H1 (cell line): ENCODE measurements around the gene CFAP61.

Experiments
- CEBPB ChIP-seq: IDR thresholded peaks from 2 replicates; pipeline ENCODE4 v1.6.1; 2012; ENCODE audit warnings: low read depth, low read length
- CHD2 ChIP-seq: IDR thresholded peaks from 2 replicates; pipeline ENCODE4 v1.6.1; 2012; ENCODE audit warnings: low read length, improper control_type of control experiment
- CREB1 ChIP-seq: IDR thresholded peaks from 2 replicates; pipeline ENCODE4 v1.6.1; 2012; ENCODE audit warnings: inconsistent platforms
- CTCF ChIP-seq, 3 experiments: IDR thresholded peaks; 1 replicate in 2 of 3; 2 replicates in 1 of 3; pipeline versions ENCODE4 v1.5.1 to v1.6.1; 2011; ENCODE audit warnings: low read length in 3 of 3, mild to moderate bottlenecking in 3 of 3, inconsistent platforms in 2 of 3, low read depth in 1 of 3, moderate library complexity in 1 of 3; ENCODE audit not compliant: insufficient read depth in 1 of 3; ENCODE audit errors: control extremely low read depth in 1 of 3
- EZH2 ChIP-seq: fragments of 200-600 bp; sonication (generic); IDR thresholded peaks from 2 replicates; pipeline ENCODE4 v1.7.1; 2012; ENCODE audit warnings: low read depth, mild to moderate bottlenecking, moderate library complexity, low read length, inconsistent platforms; ENCODE audit not compliant: severe bottlenecking
- JUN ChIP-seq: IDR thresholded peaks from 2 replicates; pipeline ENCODE4 v1.6.1; 2011; ENCODE audit warnings: low read depth, mild to moderate bottlenecking, improper control_type of control experiment, low read length
- POLR2AphosphoS5 ChIP-seq: IDR thresholded peaks from 2 replicates; pipeline ENCODE4 v1.6.1; 2011; ENCODE audit warnings: low read depth, low read length
- RAD21 ChIP-seq, 2 experiments: IDR thresholded peaks in 1 of 2; conservative IDR thresholded peaks in 1 of 2; 2 replicates each; pipeline ENCODE4 v1.6.1; 2011; ENCODE audit warnings: low read depth in 2 of 2, low read length in 2 of 2, improper control_type of control experiment in 1 of 2, inconsistent platforms in 1 of 2, mild to moderate bottlenecking in 1 of 2, moderate library complexity in 1 of 2
- RFX5 ChIP-seq: IDR thresholded peaks from 2 replicates; pipeline ENCODE4 v1.6.1; 2011; ENCODE audit warnings: low read depth, low read length, improper control_type of control experiment, borderline replicate concordance
- SIN3A ChIP-seq, 2 experiments: IDR thresholded peaks in 1 of 2; conservative IDR thresholded peaks in 1 of 2; 2 replicates each; pipeline ENCODE4 v1.6.1; 2011 to 2012; ENCODE audit warnings: low read length in 2 of 2, improper control_type of control experiment in 1 of 2, low read depth in 1 of 2, mild to moderate bottlenecking in 1 of 2
- SP1 ChIP-seq: IDR thresholded peaks from 2 replicates; pipeline ENCODE4 v1.6.1; 2011; ENCODE audit warnings: low read depth, low read length
- SP4 ChIP-seq: IDR thresholded peaks from 2 replicates; pipeline ENCODE4 v1.6.1; 2012; ENCODE audit warnings: low read length, inconsistent platforms

DNA sequence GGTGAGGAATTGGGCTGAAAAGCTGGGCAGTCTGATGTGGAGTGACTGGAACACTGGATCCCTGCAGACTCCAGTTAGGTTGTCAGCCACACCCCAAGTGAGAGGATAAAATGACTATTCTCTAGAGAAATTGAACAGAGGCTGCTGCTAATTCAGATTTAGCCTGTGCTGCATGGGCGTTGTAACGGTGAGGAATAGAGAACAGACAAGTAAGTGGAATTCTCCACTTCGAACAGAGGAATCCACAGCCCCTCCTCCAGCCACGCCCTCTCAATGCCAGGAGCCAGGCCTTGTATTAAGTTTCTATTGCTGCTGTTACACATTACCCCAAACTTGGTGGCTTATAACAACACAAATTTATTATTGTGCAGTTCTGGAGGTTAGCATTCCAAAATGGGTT, 109.3 kb downstream of the CFAP61 start:
- no peak for TF ChIP-seq CTCF (IDR thresholded peaks at IDR 0.05; ENCODE audit: control extremely low read depth in 1 of 3, insufficient read depth in 1 of 3, low read depth in 1 of 3, low read length in 3 of 3)
- no peak for TF ChIP-seq RFX5
- no peak for TF ChIP-seq CHD2
- TF ChIP-seq CEBPB: no peak
- TF ChIP-seq SP1: no peak
- no peak for TF ChIP-seq POLR2AphosphoS5
- no peak for TF ChIP-seq SP4
- no peak for TF ChIP-seq RAD21 (IDR thresholded peaks at IDR 0.05 in 1 of 2, conservative IDR thresholded peaks at IDR 0.05 in 1 of 2; ENCODE audit: low read depth in 2 of 2, low read length in 2 of 2)
- no peak for TF ChIP-seq EZH2
- TF ChIP-seq SIN3A (conservative IDR thresholded peaks at IDR 0.05 in 1 of 2, IDR thresholded peaks at IDR 0.05 in 1 of 2; ENCODE audit: low read depth in 1 of 2, low read length in 2 of 2): no peak
- no peak for TF ChIP-seq CREB1
- no peak for TF ChIP-seq JUN
